ENCODE results near the gene CDC42SE2. TPM values are rescaled to one million over a fixed set of nuclear protein-coding genes. Genes with fewer than 3 reads are reported as not detected.
"Not testable (repeated sequence)": the region's sequence is repeated elsewhere in the genome, so short reads cannot be mapped to it uniquely, and the experiment has no call there.

The CDC42SE2 gene
- polyA plus RNA-seq, 3 donors, result 54.7 to 61.1 (median 56.1) TPM

GRCh38 chr5:131316026-131316425, 52.2 kb downstream of the CDC42SE2 start:
- no peak for DNase-seq (ENCODE audit: low read depth in 3 of 3, low spot score in 2 of 3)

GRCh38 chr5:131316822-131317221, 53.0 kb downstream of the CDC42SE2 start:
- no peak for DNase-seq (ENCODE audit: low read depth in 3 of 3, low spot score in 2 of 3)

- DNase-seq (ENCODE audit: low read depth in 3 of 3, low spot score in 2 of 3), result no peak
Measured at GRCh38 chr5:131318455-131318854, 54.6 kb downstream of the CDC42SE2 start.

GRCh38 chr5:131321066-131321465, 57.2 kb downstream of the CDC42SE2 start:
- no peak for DNase-seq (ENCODE audit: low read depth in 3 of 3, low spot score in 2 of 3)

- DNase-seq (ENCODE audit: low read depth in 3 of 3, low spot score in 2 of 3), result no peak
Measured at GRCh38 chr5:131322926-131323325, 59.1 kb downstream of the CDC42SE2 start.

- DNase-seq (ENCODE audit: low read depth in 3 of 3, low spot score in 2 of 3), result no peak
Measured at GRCh38 chr5:131323378-131323777, 59.5 kb downstream of the CDC42SE2 start.

- no peak for DNase-seq (ENCODE audit: low read depth in 3 of 3, low spot score in 2 of 3)
Measured at GRCh38 chr5:131324303-131324702, 60.5 kb downstream of the CDC42SE2 start.

GRCh38 chr5:131328536-131329285, 64.9 kb downstream of the CDC42SE2 start:
- DNase-seq (ENCODE audit: low read depth in 3 of 3, low spot score in 2 of 3), result no peak

- DNase-seq (ENCODE audit: low read depth in 3 of 3, low spot score in 2 of 3), result no peak
Measured at GRCh38 chr5:131329286-131329560, 65.4 kb downstream of the CDC42SE2 start.

GRCh38 chr5:131330031-131330430, 66.2 kb downstream of the CDC42SE2 start:
- DNase-seq (ENCODE audit: low read depth in 3 of 3, low spot score in 2 of 3), result no peak

- not testable (repeated sequence) for DNase-seq (ENCODE audit: low read depth in 3 of 3, low spot score in 2 of 3)
Measured at GRCh38 chr5:131335756-131336155, 71.9 kb downstream of the CDC42SE2 start.

GRCh38 chr5:131336801-131337200, 72.9 kb downstream of the CDC42SE2 start:
- DNase-seq (ENCODE audit: low read depth in 3 of 3, low spot score in 2 of 3), result not testable (repeated sequence)

- not testable (repeated sequence) for DNase-seq (ENCODE audit: low read depth in 3 of 3, low spot score in 2 of 3)
Measured at GRCh38 chr5:131337240-131338050, 73.6 kb downstream of the CDC42SE2 start.

- DNase-seq (ENCODE audit: low read depth in 3 of 3, low spot score in 2 of 3), result no peak
Measured at GRCh38 chr5:131338051-131338453, 74.2 kb downstream of the CDC42SE2 start.

- not testable (repeated sequence) for DNase-seq (ENCODE audit: low read depth in 3 of 3, low spot score in 2 of 3)
Measured at GRCh38 chr5:131344288-131344687, 80.4 kb downstream of the CDC42SE2 start.

GRCh38 chr5:131346204-131346603, 82.4 kb downstream of the CDC42SE2 start:
- not testable (repeated sequence) for DNase-seq (ENCODE audit: low read depth in 3 of 3, low spot score in 2 of 3)

GRCh38 chr5:131353991-131354390, 90.1 kb downstream of the CDC42SE2 start:
- DNase-seq (ENCODE audit: low read depth in 3 of 3, low spot score in 2 of 3), result no peak

- DNase-seq (ENCODE audit: low read depth in 3 of 3, low spot score in 2 of 3), result no peak
Measured at GRCh38 chr5:131355971-131356528, 92.2 kb downstream of the CDC42SE2 start.

GRCh38 chr5:131356619-131357018, 92.8 kb downstream of the CDC42SE2 start:
- DNase-seq (ENCODE audit: low read depth in 3 of 3, low spot score in 2 of 3), result no peak

- no peak for DNase-seq (ENCODE audit: low read depth in 3 of 3, low spot score in 2 of 3)
Measured at GRCh38 chr5:131357739-131358561, 94.1 kb downstream of the CDC42SE2 start.
